B cell (primary cell): ENCODE data around the gene C10orf143. TPM values are rescaled to one million over a fixed set of nuclear protein-coding genes. Genes with fewer than 3 reads are reported as not detected.

Experiments
- ATAC-seq: fragments of 200-7000 bp; cut with Tn5 transposase; one replicate; pipeline ENCODE4 v1.10.0; 2021; ENCODE audit warnings: low read depth, mild to moderate bottlenecking, moderate number of reproducible peaks, moderate library complexity
- CTCF ChIA-PET: fragments of 350-600 bp; sonication (Branson Sonifier 250); formaldehyde crosslinking; loops from one replicate; lab custom pipeline; 2021; ENCODE audit warnings: antibody characterized with exemption, inconsistent platforms; lab: Charles Lee
- POLR2A ChIA-PET: fragments of 350-600 bp; sonication (Branson Sonifier 250); formaldehyde crosslinking; loops from one replicate; lab custom pipeline; 2021; ENCODE audit warnings: antibody characterized with exemption; lab: Charles Lee
- DNase-seq: peaks from one replicate; pipeline ENCODE4 v3.0.0; 2013
- H2AFZ ChIP-seq: 2 replicates; pipeline ENCODE4 v1.6.1; 2012; ENCODE audit warnings: mild to moderate bottlenecking, low read depth, low read length; ENCODE audit not compliant: insufficient read depth, poor library complexity, severe bottlenecking
- H3K27ac ChIP-seq, 2 donors: 1 replicate in 1 of 2; 2 replicates in 1 of 2; pipeline ENCODE4 v1.5.1; 2012 to 2013; ENCODE audit warnings: low read length in 2 of 2, mild to moderate bottlenecking in 2 of 2, moderate library complexity in 1 of 2
- H3K27me3 ChIP-seq, 4 experiments: fragments of 200-600 bp in 1 of 4; sonication (generic) in 1 of 4; replicated peaks in 1 of 4; 1 replicate in 2 of 4; 2 replicates in 2 of 4; pipeline versions ENCODE4 v1.6.1 to v1.7.0; 2013 to 2016; ENCODE audit warnings: low read length in 3 of 4, mild to moderate bottlenecking in 2 of 4, mixed read lengths in 1 of 4, moderate library complexity in 1 of 4; ENCODE audit not compliant: insufficient read depth in 4 of 4, control insufficient read depth in 3 of 4; ENCODE audit errors: control extremely low read depth in 1 of 4
- H3K36me3 ChIP-seq, 2 experiments: replicated peaks in 1 of 2; 1 replicate in 1 of 2; 2 replicates in 1 of 2; pipeline versions ENCODE4 v1.6.1 to v1.7.1; 2013; ENCODE audit warnings: low read length in 1 of 2; ENCODE audit not compliant: insufficient read depth in 2 of 2, control insufficient read depth in 1 of 2; ENCODE audit errors: control extremely low read depth in 1 of 2, extremely low read depth in 1 of 2
- H3K4me1 ChIP-seq, 2 donors: fragments of 200-600 bp in 1 of 2; sonication (generic) in 1 of 2; 1 replicate in 1 of 2; 2 replicates in 1 of 2; pipeline versions ENCODE4 v1.5.1 to v1.6.1; 2013 to 2017; ENCODE audit warnings: low read length in 2 of 2; ENCODE audit not compliant: control insufficient read depth in 2 of 2, insufficient read depth in 2 of 2
- H3K4me2 ChIP-seq: replicated peaks from 2 replicates; pipeline ENCODE3; 2012; ENCODE audit warnings: mild to moderate bottlenecking, low read depth, low read length; ENCODE audit not compliant: poor library complexity, severe bottlenecking
- H3K4me3 ChIP-seq, 5 experiments: fragments of 200-600 bp in 1 of 5; sonication (generic) in 1 of 5; 1 replicate in 3 of 5; 2 replicates in 2 of 5; pipeline versions ENCODE4 v1.5.1 to v1.7.0; 2011 to 2016; ENCODE audit warnings: low read length in 4 of 5, mild to moderate bottlenecking in 4 of 5, low read depth in 2 of 5, control low read depth in 1 of 5, moderate library complexity in 1 of 5; ENCODE audit not compliant: insufficient read depth in 1 of 5; ENCODE audit errors: control extremely low read depth in 1 of 5, extremely low read depth in 1 of 5
- H3K79me2 ChIP-seq: fragments of 200-600 bp; sonication (generic); one replicate; pipeline ENCODE4 v1.6.0; 2016; ENCODE audit warnings: low read length; ENCODE audit not compliant: control insufficient read depth, insufficient read depth
- H3K9ac ChIP-seq: fragments of 200-600 bp; sonication (generic); 2 replicates; pipeline ENCODE4 v1.6.1; 2017; ENCODE audit warnings: mild to moderate bottlenecking, low read length, moderate library complexity
- H3K9me3 ChIP-seq, 3 donors: one replicate each; pipeline versions ENCODE4 v1.6.1 to v1.7.1; 2013; ENCODE audit warnings: low read length in 2 of 3; ENCODE audit not compliant: control insufficient read depth in 2 of 3, insufficient read depth in 1 of 3; ENCODE audit errors: control extremely low read depth in 1 of 3
- H4K20me1 ChIP-seq: 2 replicates; pipeline ENCODE4 v1.6.0; 2012; ENCODE audit warnings: mild to moderate bottlenecking, low read length; ENCODE audit not compliant: insufficient read depth, control insufficient read depth, poor library complexity, severe bottlenecking
- H3K27ac Mint-ChIP-seq: one replicate; pipeline ENCODE4 v1.8.0; 2021; ENCODE audit warnings: mixed read lengths
- H3K27me3 Mint-ChIP-seq: one replicate; pipeline ENCODE4 v1.8.0; 2021; ENCODE audit warnings: mixed read lengths
- H3K4me1 Mint-ChIP-seq: one replicate; pipeline ENCODE4 v1.8.0; 2021; ENCODE audit warnings: mixed read lengths
- H3K4me3 Mint-ChIP-seq: one replicate; pipeline ENCODE4 v1.8.0; 2021; ENCODE audit warnings: mixed read lengths
- H3K9me3 Mint-ChIP-seq: one replicate; pipeline ENCODE4 v1.8.0; 2022; ENCODE audit warnings: mixed read lengths; ENCODE audit not compliant: insufficient read depth
- CTCF ChIP-seq: fragments of 200-600 bp; IDR thresholded peaks from one replicate; pipeline ENCODE4 v1.8.0; 2022; ENCODE audit warnings: antibody characterized with exemption, mild to moderate bottlenecking
- EZH2 ChIP-seq: IDR thresholded peaks from 2 replicates; pipeline ENCODE4 v1.6.1; 2012; ENCODE audit warnings: borderline replicate concordance, low read depth, mild to moderate bottlenecking, moderate library complexity, low read length; ENCODE audit not compliant: insufficient read depth, poor library complexity, severe bottlenecking
- WGBS: methylation state at CpG from one replicate; pipeline ENCODE4 v1.1.5; 2013; ENCODE audit warnings: missing lambda C conversion rate; ENCODE audit not compliant: insufficient coverage; 5-methylcytosine and 5-hydroxymethylcytosine counted together
- intact Hi-C: fragments of 100-400 bp; cut with micrococcal nuclease; formaldehyde crosslinking; loops from one replicate; pipeline ENCODE4 v1.10.0; 2022
- polyA plus RNA-seq: library from polyadenylated mRNA; depleted of rRNA; stranded (reverse); fragments of >200 nt; gene quantifications from 2 replicates; pipeline ENCODE4 v1.2.3, GENCODE V29; 2012
- total RNA-seq, 2 donors: library from RNA; stranded (reverse); fragments of 120-200 nt in 1 of 2; gene quantifications; 1 replicate in 1 of 2; 2 replicates in 1 of 2; pipeline versions ENCODE4 v1.2.3 to v1.2.4, GENCODE V29; 2013 to 2022

The C10orf143 gene
- total and polyA plus RNA-seq, 2 donors (not counting 1 experiment from before 2014, with no cell fraction given): 9.1 to 12.8 TPM

- Histone ChIP-seq H3K79me2 (no peaks in the 10 kb centered on the region), H3K4me2 (no peak overlapping the region), H3K27ac (no peak overlapping the region), H2AFZ (peak overlapping the region; percentile 34), H4K20me1 (no peaks in the 10 kb centered on the region), H3K36me3 (no peaks in the 10 kb centered on the region), H3K4me3 (no peak overlapping the region), H3K9ac (no peak overlapping the region), H3K27me3 (peaks cover 0 to 28% (median 12%) of the 10 kb centered on the region in 4 experiments), H3K9me3 (no peaks in the 10 kb centered on the region), H3K4me1 (peaks cover 3 to 4% of the 10 kb centered on the region in 2 donors)
- intact Hi-C loops: loop anchor here (1.0 to 5.0 kb wide), 3 partner anchors 9 to 1865 kb away; partner anchors contain the start of gene GLRX3
- Mint-ChIP-seq H3K4me3 (no peak overlapping the region), H3K27me3 (peaks cover 52% of the 10 kb centered on the region), H3K4me1 (peaks cover 5% of the 10 kb centered on the region), H3K27ac (no peak overlapping the region), H3K9me3 (no peaks in the 10 kb centered on the region)
- WGBS: 4% methylated on average over 4 of the region's 10 CpGs
- ChIA-PET CTCF (interaction anchor here (0.5 to 6.7 kb wide), 19 partner anchors 9 to 1916 kb away, joined by 3 to 49 read pairs (median 3); partner anchors contain the start of genes C10orf143 and GLRX3), POLR2A (interaction anchor here (1.1 kb wide), 2 partner anchors 17 kb away, joined by 3 to 4 read pairs; no protein-coding TSS in a partner anchor)
- no peak for TF ChIP-seq EZH2
- peak; percentile 80 for TF ChIP-seq CTCF
- DNase-seq: peak; percentile 64
- ATAC-seq: peak; percentile 70
Measured at GRCh38 chr10:130127364-130128061, 16.9 kb upstream of the C10orf143 start.

GRCh38 chr10:130121486-130122079 is 11.0 kb upstream of the C10orf143 start:
- H3K27ac ChIP-seq: no peak overlapping the region
- intact Hi-C loops: no loop called here
- ChIA-PET CTCF (interaction anchor here (1.6 kb wide), 1 partner anchor 10 kb away, joined by 3 read pairs; no protein-coding TSS in a partner anchor), POLR2A (no interaction called here)
- DNase-seq (no peak), ATAC-seq (no peak)
- H3K4me1 ChIP-seq: no peaks in the 10 kb centered on the region
- H3K27ac Mint-ChIP-seq: no peak overlapping the region
- H3K36me3 ChIP-seq: no peaks in the 10 kb centered on the region
- H3K9me3 ChIP-seq: peaks cover 0 to 10% (median 0%) of the 10 kb centered on the region in 3 donors
- WGBS: 74% methylated on average over 12 of the region's 13 CpGs
- H3K4me3 Mint-ChIP-seq: no peak overlapping the region
- H3K9ac ChIP-seq: no peak overlapping the region
- no peaks in the 10 kb centered on the region for H3K27me3 ChIP-seq
- peaks cover 16% of the 10 kb centered on the region for H3K27me3 Mint-ChIP-seq
- no peak overlapping the region for H3K4me2 ChIP-seq
- H3K4me1 Mint-ChIP-seq: no peaks in the 10 kb centered on the region
- H3K79me2 ChIP-seq: no peaks in the 10 kb centered on the region
- TF ChIP-seq EZH2: no peak
- no peak for TF ChIP-seq CTCF
- H2AFZ ChIP-seq: no peak overlapping the region
- no peak overlapping the region for H3K4me3 ChIP-seq
- H3K9me3 Mint-ChIP-seq: peaks cover 8% of the 10 kb centered on the region
- no peaks in the 10 kb centered on the region for H4K20me1 ChIP-seq
